PC-9 (cell line): Measurements from ENCODE around the gene SMYD2.

Experiments
- EZH2 ChIP-seq: fragments of 200-600 bp; sonication (generic); IDR thresholded peaks from 2 replicates; pipeline ENCODE4 v1.8.0; 2017; ENCODE audit warnings: antibody characterized with exemption, low read depth
- TF ChIP-seq, protein P1 (sequence below): fragments of 200-600 bp; sonication (generic); conservative IDR thresholded peaks from 2 replicates; pipeline ENCODE4 v1.6.1; 2017; ENCODE audit warnings: mixed run types, antibody characterized with exemption, mild to moderate bottlenecking, moderate library complexity

GRCh38 chr1:214305164-214305751 lies 24.3 kb downstream of the SMYD2 start:
- no peak for TF ChIP-seq EZH2
- TF ChIP-seq, protein P1, sequence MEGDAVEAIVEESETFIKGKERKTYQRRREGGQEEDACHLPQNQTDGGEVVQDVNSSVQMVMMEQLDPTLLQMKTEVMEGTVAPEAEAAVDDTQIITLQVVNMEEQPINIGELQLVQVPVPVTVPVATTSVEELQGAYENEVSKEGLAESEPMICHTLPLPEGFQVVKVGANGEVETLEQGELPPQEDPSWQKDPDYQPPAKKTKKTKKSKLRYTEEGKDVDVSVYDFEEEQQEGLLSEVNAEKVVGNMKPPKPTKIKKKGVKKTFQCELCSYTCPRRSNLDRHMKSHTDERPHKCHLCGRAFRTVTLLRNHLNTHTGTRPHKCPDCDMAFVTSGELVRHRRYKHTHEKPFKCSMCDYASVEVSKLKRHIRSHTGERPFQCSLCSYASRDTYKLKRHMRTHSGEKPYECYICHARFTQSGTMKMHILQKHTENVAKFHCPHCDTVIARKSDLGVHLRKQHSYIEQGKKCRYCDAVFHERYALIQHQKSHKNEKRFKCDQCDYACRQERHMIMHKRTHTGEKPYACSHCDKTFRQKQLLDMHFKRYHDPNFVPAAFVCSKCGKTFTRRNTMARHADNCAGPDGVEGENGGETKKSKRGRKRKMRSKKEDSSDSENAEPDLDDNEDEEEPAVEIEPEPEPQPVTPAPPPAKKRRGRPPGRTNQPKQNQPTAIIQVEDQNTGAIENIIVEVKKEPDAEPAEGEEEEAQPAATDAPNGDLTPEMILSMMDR, result no peak
